ENCODE data around the gene NLGN3. TPM values are rescaled to one million over a fixed set of nuclear protein-coding genes. Genes with fewer than 3 reads are reported as not detected.

NLGN3 gene
- total and polyA plus RNA-seq, 2 donors (not counting 3 experiments of a cell fraction or from before 2014, with no cell fraction given), result 0.37 to 0.40 TPM

GRCh38 chrX:71117358-71117757, 27.3 kb upstream of the NLGN3 start:
- TF ChIP-seq POLR2A (IDR thresholded peaks at IDR 0.05; ENCODE audit: low read depth, low read length) (no peak), EZH2 (IDR thresholded peaks at IDR 0.05; ENCODE audit: borderline replicate concordance, low read depth, low read length, severe bottlenecking) (no peak), FOS (IDR thresholded peaks at IDR 0.05; ENCODE audit: borderline replicate concordance, insufficient read depth, low read length) (no peak), MYC (IDR thresholded peaks at IDR 0.05; ENCODE audit: low read depth, low read length) (no peak), MAX (IDR thresholded peaks at IDR 0.05; ENCODE audit: insufficient read depth, insufficient read length) (no peak)
- H3K4me3 ChIP-seq (replicated peaks in 1 of 3; ENCODE audit: insufficient read depth in 1 of 3, low read depth in 1 of 3, low read length in 3 of 3), result no peak overlapping the region
- no peaks in the 10 kb centered on the region for H3K9me1 ChIP-seq (replicated peaks; ENCODE audit: control insufficient read depth, extremely low read depth, insufficient read depth, low read length)
- peaks cover 5% of the 10 kb centered on the region for H3K4me1 ChIP-seq (ENCODE audit: control insufficient read depth, extremely low read depth, insufficient read depth, low read length)
- no peak overlapping the region for H3K9ac ChIP-seq (replicated peaks; ENCODE audit: extremely low read depth, insufficient read depth, low read length)
- H3K27me3 ChIP-seq (ENCODE audit: control insufficient read depth in 2 of 2, insufficient read depth in 2 of 2, low read length in 2 of 2), result peaks cover 0 to 3% of the 10 kb centered on the region in 2 experiments
- BruUV-seq (replicated peaks), result no TSS peak
- POLR2A ChIA-PET, result interaction anchor here (0.6 kb wide), 1 partner anchor 49 kb away, joined by 5 read pairs; no protein-coding TSS in a partner anchor
- CTCF ChIA-PET, result interaction anchor here (0.6 to 2.3 kb wide), 4 partner anchors 12 to 18 kb away, joined by 3 to 10 read pairs (median 4); no protein-coding TSS in a partner anchor
- DNase-seq (ENCODE audit: low read depth, low spot score), result no peak
- no peaks in the 10 kb centered on the region for H3K9me3 ChIP-seq (replicated peaks; ENCODE audit: control insufficient read depth, insufficient read depth, low read length)
- intact Hi-C loops (cut with micrococcal nuclease), result loop anchor here (10.0 kb wide), 1 partner anchor 123 kb away; no protein-coding TSS in a partner anchor
- no peak for FAIRE-seq
- peaks cover 4% of the 10 kb centered on the region for H3K79me2 ChIP-seq (ENCODE audit: control insufficient read depth, insufficient read depth, low read length)
- peaks cover 0 to 12% of the 10 kb centered on the region in 2 experiments for H3K36me3 ChIP-seq (ENCODE audit: control insufficient read depth in 2 of 2, extremely low read depth in 1 of 2, insufficient read depth in 2 of 2, low read length in 2 of 2)
- dilution Hi-C loops (cut with MboI; ENCODE audit: extremely low pct_ligation_motif_present, low sequenced_read_pairs), result no loop called here
- H3K4me2 ChIP-seq (ENCODE audit: insufficient read depth, low read length), result no peak overlapping the region
- H4K20me1 ChIP-seq (replicated peaks; ENCODE audit: control insufficient read depth, extremely low read depth, insufficient read depth, low read length), result no peaks in the 10 kb centered on the region
- H2AFZ ChIP-seq (ENCODE audit: low read depth, low read length), result no peak overlapping the region
- H3K27ac ChIP-seq (ENCODE audit: insufficient read depth, low read depth, low read length), result no peak overlapping the region
